Measurements from ENCODE around the gene WDPCP. TPM values are rescaled to one million over a fixed set of nuclear protein-coding genes. Genes with fewer than 3 reads are reported as not detected.
"Not testable (repeated sequence)": the region's sequence is repeated elsewhere in the genome, so short reads cannot be mapped to it uniquely, and the experiment has no call there.

WDPCP gene
- total and polyA plus RNA-seq, 9 donors, result 4.0 to 29.6 (median 15.6) TPM

DNA sequence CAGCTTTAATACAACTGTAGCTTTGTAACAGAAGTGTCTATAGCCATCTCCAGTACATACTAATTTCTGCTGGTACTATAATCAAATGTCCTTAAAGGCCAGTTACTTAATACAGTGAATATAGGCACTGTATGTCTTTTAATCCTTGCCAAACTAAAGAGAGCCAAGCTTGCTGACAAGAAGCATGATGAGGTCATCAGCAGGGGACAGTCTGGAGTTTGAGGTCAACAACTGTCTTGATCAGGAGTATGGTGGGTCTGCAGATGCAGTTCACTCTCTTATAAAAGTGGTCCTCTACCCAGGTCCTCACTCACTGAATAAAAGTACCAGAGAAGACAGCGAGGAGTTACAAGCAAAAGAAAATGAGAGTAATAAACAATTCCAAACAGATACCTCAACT lies 219.1 kb downstream of the WDPCP start:
- Histone ChIP-seq H3K36me3 (no peaks in the 10 kb centered on the region), H3K27ac (no peak overlapping the region), H3K4me1 (ENCODE audit: insufficient read depth) (no peaks in the 10 kb centered on the region), H3K9me3 (no peaks in the 10 kb centered on the region), H3K27me3 (no peaks in the 10 kb centered on the region), H3K4me3 (no peak overlapping the region)
- DNase-seq, result no peak
- TF ChIP-seq EP300 (IDR thresholded peaks at IDR 0.05), result no peak
- 97 to 100% (median 100%) methylated on average over 1 of the region's 1 CpG for WGBS, 3 donors
- intact Hi-C loops (cut with DNase I), result no loop called here

DNA sequence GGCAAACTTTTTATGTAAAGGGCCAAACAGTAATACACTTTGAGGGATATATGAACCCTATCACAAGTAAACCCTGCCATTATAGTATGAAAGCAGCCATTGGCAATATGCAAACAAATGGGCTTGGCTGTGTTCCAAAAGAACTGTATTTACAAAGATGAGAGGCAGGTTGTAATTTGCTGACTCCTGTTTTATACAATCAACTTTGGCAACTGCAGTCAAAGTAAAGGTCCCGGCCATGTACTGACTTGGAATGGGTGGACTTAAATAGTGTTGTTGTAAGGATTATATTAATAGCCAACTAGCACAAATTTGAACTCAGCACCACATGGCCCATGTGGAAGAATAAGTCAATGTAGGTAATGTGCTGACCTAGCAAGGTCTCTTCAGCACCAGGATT lies 223.4 kb downstream of the WDPCP start:
- DNase-seq, result no peak
- no peak for TF ChIP-seq EP300 (IDR thresholded peaks at IDR 0.05)
- TF ChIP-seq POLR2A (IDR thresholded peaks at IDR 0.05), result no peak
- TF ChIP-seq, protein P1, sequence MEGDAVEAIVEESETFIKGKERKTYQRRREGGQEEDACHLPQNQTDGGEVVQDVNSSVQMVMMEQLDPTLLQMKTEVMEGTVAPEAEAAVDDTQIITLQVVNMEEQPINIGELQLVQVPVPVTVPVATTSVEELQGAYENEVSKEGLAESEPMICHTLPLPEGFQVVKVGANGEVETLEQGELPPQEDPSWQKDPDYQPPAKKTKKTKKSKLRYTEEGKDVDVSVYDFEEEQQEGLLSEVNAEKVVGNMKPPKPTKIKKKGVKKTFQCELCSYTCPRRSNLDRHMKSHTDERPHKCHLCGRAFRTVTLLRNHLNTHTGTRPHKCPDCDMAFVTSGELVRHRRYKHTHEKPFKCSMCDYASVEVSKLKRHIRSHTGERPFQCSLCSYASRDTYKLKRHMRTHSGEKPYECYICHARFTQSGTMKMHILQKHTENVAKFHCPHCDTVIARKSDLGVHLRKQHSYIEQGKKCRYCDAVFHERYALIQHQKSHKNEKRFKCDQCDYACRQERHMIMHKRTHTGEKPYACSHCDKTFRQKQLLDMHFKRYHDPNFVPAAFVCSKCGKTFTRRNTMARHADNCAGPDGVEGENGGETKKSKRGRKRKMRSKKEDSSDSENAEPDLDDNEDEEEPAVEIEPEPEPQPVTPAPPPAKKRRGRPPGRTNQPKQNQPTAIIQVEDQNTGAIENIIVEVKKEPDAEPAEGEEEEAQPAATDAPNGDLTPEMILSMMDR (IDR thresholded peaks at IDR 0.05), result no peak
- WGBS, 3 donors, result 72 to 81% (median 75%) methylated on average over 1 of the region's 1 CpG

DNA sequence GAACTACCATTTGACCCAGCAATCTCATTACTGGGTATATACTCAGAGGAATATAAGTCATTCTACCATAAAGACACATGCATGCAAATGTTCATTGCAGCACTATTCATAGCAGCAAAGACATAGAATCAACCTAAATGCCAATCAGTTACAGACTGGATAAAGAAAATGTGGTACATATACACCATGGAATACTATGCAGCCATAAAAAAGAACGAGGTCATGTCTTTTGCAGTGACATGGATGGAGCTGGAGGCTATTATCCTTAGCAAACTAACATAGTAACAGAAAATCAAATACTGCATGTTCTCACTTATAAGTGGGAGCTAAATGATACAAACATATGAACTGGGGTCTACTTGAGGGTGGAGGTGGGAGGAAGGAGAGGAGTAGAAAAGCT lies 230.6 kb downstream of the WDPCP start:
- intact Hi-C loops (cut with DNase I), result not testable (repeated sequence)

More for the DNA sequence above, 223.4 kb downstream of the WDPCP start:
- Histone ChIP-seq H3K27ac (no peak overlapping the region), H3K27me3 (no peaks in the 10 kb centered on the region), H3K4me1 (ENCODE audit: insufficient read depth) (no peaks in the 10 kb centered on the region), H3K4me3 (no peak overlapping the region), H3K9me3 (no peaks in the 10 kb centered on the region), H3K36me3 (no peaks in the 10 kb centered on the region)
- intact Hi-C loops (cut with DNase I), result no loop called here

DNA sequence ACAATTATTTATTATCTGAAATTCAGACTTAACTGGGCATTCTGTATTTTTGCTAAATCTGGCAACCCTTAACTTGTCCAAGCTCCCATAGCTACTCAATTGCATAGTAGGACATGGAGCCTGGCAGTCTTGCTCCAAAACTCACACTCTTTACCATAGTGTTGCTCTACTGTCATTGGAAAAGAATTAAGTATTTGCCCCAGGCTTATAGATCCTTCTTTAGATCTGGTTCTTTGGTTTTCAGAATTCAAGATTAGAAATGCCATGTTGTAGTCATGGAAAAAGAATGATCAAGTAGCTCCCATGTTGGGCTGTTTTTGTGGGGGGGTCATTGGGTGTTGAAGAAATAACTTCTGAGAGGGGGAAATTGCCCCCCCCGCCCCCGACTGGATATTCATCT lies 240.9 kb downstream of the WDPCP start:
- no peaks in the 10 kb centered on the region for H3K4me1 ChIP-seq (ENCODE audit: insufficient read depth)
- no peak for TF ChIP-seq EP300 (IDR thresholded peaks at IDR 0.05)
- H3K36me3 ChIP-seq, result no peaks in the 10 kb centered on the region
- 86 to 95% (median 94%) methylated on average over 2 of the region's 2 CpGs for WGBS, 3 donors
- DNase-seq, result no peak
- intact Hi-C loops (cut with DNase I), result no loop called here
- H3K27me3 ChIP-seq, result no peaks in the 10 kb centered on the region
- no peak overlapping the region for H3K27ac ChIP-seq
- H3K4me3 ChIP-seq, result no peak overlapping the region
- H3K9me3 ChIP-seq, result peaks cover 0 to 4% of the 10 kb centered on the region in 2 donors

More for the DNA sequence above, 230.6 kb downstream of the WDPCP start:
- DNase-seq; H3K27me3 ChIP-seq; H3K36me3 ChIP-seq; H3K9me3 ChIP-seq; H3K4me1 ChIP-seq (ENCODE audit: insufficient read depth); H3K27ac ChIP-seq; H3K4me3 ChIP-seq: not testable (repeated sequence)
- WGBS, 3 donors, result 89 to 95% (median 93%) methylated on average over 1 of the region's 1 CpG

DNA sequence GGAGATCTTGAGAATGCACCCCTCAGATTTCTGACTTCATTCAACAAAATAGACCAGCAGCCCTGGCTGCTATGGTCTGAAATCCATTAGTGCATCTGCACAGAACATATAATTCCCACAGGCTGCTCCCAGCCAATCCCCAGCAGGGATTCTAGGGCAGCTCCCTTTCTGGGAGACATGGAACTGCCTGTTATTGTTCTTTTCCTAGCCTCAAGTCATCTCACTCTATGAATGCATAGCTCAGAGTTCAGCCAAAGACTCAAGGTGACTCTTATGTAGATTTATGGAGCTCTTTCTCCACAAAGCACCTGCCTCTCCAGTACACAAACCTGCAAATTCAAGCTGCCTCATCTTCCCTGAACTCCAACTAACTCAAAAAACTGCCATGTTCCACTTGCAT lies 241.9 kb downstream of the WDPCP start:
- TF ChIP-seq, protein P1 (IDR thresholded peaks at IDR 0.05), result no peak
- TF ChIP-seq POLR2A (IDR thresholded peaks at IDR 0.05), result no peak
- TF ChIP-seq EP300 (IDR thresholded peaks at IDR 0.05), result no peak
- Histone ChIP-seq H3K27me3 (no peaks in the 10 kb centered on the region), H3K9me3 (peaks cover 0 to 4% of the 10 kb centered on the region in 2 donors), H3K4me1 (ENCODE audit: insufficient read depth) (no peaks in the 10 kb centered on the region), H3K36me3 (no peaks in the 10 kb centered on the region), H3K27ac (no peak overlapping the region), H3K4me3 (no peak overlapping the region)
- intact Hi-C loops (cut with DNase I), result no loop called here
- no peak for DNase-seq

DNA sequence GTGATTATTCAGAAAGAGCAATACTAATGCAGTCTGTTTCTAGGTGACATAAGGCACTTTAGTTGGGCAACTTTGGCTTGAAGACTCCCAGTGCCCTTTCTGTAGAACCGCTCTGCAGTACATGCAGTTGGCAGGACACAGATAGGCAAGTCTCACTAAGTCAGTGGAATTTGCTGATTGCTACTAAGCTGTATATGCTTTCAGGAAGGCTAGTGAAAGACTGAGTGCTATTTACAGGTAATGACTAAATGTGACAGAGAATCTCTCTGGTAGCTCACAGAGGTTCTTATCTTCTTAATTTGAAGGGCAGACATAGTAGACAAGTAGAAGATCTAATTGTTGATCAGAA lies 243.0 kb downstream of the WDPCP start:
- intact Hi-C loops (cut with DNase I), result no loop called here
- peaks cover 0 to 4% of the 10 kb centered on the region in 2 donors for H3K9me3 ChIP-seq
- H3K27me3 ChIP-seq, result no peaks in the 10 kb centered on the region
- no peak for DNase-seq
- 94 to 100% (median 100%) methylated on average over 1 of the region's 1 CpG for WGBS, 3 donors
- no peak overlapping the region for H3K4me3 ChIP-seq
- no peaks in the 10 kb centered on the region for H3K4me1 ChIP-seq (ENCODE audit: insufficient read depth)
- TF ChIP-seq EP300 (IDR thresholded peaks at IDR 0.05), result no peak
- TF ChIP-seq, protein P1 (IDR thresholded peaks at IDR 0.05), result no peak
- H3K27ac ChIP-seq, result no peak overlapping the region
- no peaks in the 10 kb centered on the region for H3K36me3 ChIP-seq

All from ovary (tissue), 9 donors.